ENCODE measurements around the gene TCF4. TPM values are rescaled to one million over a fixed set of nuclear protein-coding genes. Genes with fewer than 3 reads are reported as not detected.

TCF4 gene
- total RNA-seq, 1 experiment from 2014 or later: 143 TPM

- intact Hi-C loops (cut with micrococcal nuclease; ENCODE audit: unreplicated experiment): no loop called here
- no peaks in the 10 kb centered on the region for H3K27me3 ChIP-seq (replicated peaks; ENCODE audit: insufficient read depth, low read depth, low read length, poor library complexity)
- no peaks in the 10 kb centered on the region for H3K9me3 ChIP-seq (ENCODE audit: low read depth, low read length, poor library complexity, severe bottlenecking)
- CTCF ChIA-PET: no interaction called here
- no peaks in the 10 kb centered on the region for H3K4me1 ChIP-seq (ENCODE audit: insufficient read depth, low read length, poor library complexity, severe bottlenecking)
- H3K4me3 ChIP-seq (ENCODE audit: low read depth, low read length, poor library complexity, severe bottlenecking): no peak overlapping the region
- BruUV-seq (replicated peaks): no TSS peak
- H3K36me3 ChIP-seq (ENCODE audit: insufficient read depth, low read length, poor library complexity, severe bottlenecking): no peaks in the 10 kb centered on the region
- POLR2A ChIA-PET (ENCODE audit: low non-redundant PET): no interaction called here
- TF ChIP-seq, protein P1, sequence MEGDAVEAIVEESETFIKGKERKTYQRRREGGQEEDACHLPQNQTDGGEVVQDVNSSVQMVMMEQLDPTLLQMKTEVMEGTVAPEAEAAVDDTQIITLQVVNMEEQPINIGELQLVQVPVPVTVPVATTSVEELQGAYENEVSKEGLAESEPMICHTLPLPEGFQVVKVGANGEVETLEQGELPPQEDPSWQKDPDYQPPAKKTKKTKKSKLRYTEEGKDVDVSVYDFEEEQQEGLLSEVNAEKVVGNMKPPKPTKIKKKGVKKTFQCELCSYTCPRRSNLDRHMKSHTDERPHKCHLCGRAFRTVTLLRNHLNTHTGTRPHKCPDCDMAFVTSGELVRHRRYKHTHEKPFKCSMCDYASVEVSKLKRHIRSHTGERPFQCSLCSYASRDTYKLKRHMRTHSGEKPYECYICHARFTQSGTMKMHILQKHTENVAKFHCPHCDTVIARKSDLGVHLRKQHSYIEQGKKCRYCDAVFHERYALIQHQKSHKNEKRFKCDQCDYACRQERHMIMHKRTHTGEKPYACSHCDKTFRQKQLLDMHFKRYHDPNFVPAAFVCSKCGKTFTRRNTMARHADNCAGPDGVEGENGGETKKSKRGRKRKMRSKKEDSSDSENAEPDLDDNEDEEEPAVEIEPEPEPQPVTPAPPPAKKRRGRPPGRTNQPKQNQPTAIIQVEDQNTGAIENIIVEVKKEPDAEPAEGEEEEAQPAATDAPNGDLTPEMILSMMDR (conservative IDR thresholded peaks at IDR 0.05; ENCODE audit: low read depth, low read length): no peak
- no peak for TF ChIP-seq EZH2 (IDR thresholded peaks at IDR 0.05; ENCODE audit: borderline replicate concordance, low read depth, low read length, poor library complexity, severe bottlenecking)
- DNase-seq (ENCODE audit: low spot score): no peak
- no peak overlapping the region for H3K27ac ChIP-seq (ENCODE audit: low read depth, low read length, poor library complexity, severe bottlenecking)
Measured at GRCh38 chr18:55219823-55220222, 368.2 kb downstream of the TCF4 start.

- H3K27me3 ChIP-seq (replicated peaks; ENCODE audit: insufficient read depth, low read depth, low read length, poor library complexity): no peaks in the 10 kb centered on the region
- TF ChIP-seq, protein P1 (conservative IDR thresholded peaks at IDR 0.05; ENCODE audit: low read depth, low read length): no peak
- no peak for TF ChIP-seq EZH2 (IDR thresholded peaks at IDR 0.05; ENCODE audit: borderline replicate concordance, low read depth, low read length, poor library complexity, severe bottlenecking)
- H3K9me3 ChIP-seq (ENCODE audit: low read depth, low read length, poor library complexity, severe bottlenecking): no peaks in the 10 kb centered on the region
- H3K27ac ChIP-seq (ENCODE audit: low read depth, low read length, poor library complexity, severe bottlenecking): no peak overlapping the region
- BruUV-seq (replicated peaks): no TSS peak
- CTCF ChIA-PET: no interaction called here
- no peaks in the 10 kb centered on the region for H3K4me1 ChIP-seq (ENCODE audit: insufficient read depth, low read length, poor library complexity, severe bottlenecking)
- POLR2A ChIA-PET (ENCODE audit: low non-redundant PET): no interaction called here
- no peak overlapping the region for H3K4me3 ChIP-seq (ENCODE audit: low read depth, low read length, poor library complexity, severe bottlenecking)
- no peak for DNase-seq (ENCODE audit: low spot score)
- H3K36me3 ChIP-seq (ENCODE audit: insufficient read depth, low read length, poor library complexity, severe bottlenecking): no peaks in the 10 kb centered on the region
- intact Hi-C loops (cut with micrococcal nuclease; ENCODE audit: unreplicated experiment): no loop called here
Measured at GRCh38 chr18:55219059-55219458, 368.9 kb downstream of the TCF4 start.

GRCh38 chr18:55214969-55215368, 373.0 kb downstream of the TCF4 start:
- no peaks in the 10 kb centered on the region for H3K27me3 ChIP-seq (replicated peaks; ENCODE audit: insufficient read depth, low read depth, low read length, poor library complexity)
- ChIA-PET POLR2A (ENCODE audit: low non-redundant PET) (no interaction called here), CTCF (interaction anchor here (0.6 to 0.7 kb wide), 2 partner anchors 771 to 977 kb away, joined by 4 to 5 read pairs; no protein-coding TSS in a partner anchor)
- no peaks in the 10 kb centered on the region for H3K4me1 ChIP-seq (ENCODE audit: insufficient read depth, low read length, poor library complexity, severe bottlenecking)
- BruUV-seq (replicated peaks): no TSS peak
- H3K27ac ChIP-seq (ENCODE audit: low read depth, low read length, poor library complexity, severe bottlenecking): no peak overlapping the region
- DNase-seq (ENCODE audit: low spot score): no peak
- TF ChIP-seq EZH2 (IDR thresholded peaks at IDR 0.05; ENCODE audit: borderline replicate concordance, low read depth, low read length, poor library complexity, severe bottlenecking): no peak
- TF ChIP-seq, protein P1 (conservative IDR thresholded peaks at IDR 0.05; ENCODE audit: low read depth, low read length): no peak
- H3K9me3 ChIP-seq (ENCODE audit: low read depth, low read length, poor library complexity, severe bottlenecking): no peaks in the 10 kb centered on the region
- intact Hi-C loops (cut with micrococcal nuclease; ENCODE audit: unreplicated experiment): no loop called here
- no peaks in the 10 kb centered on the region for H3K36me3 ChIP-seq (ENCODE audit: insufficient read depth, low read length, poor library complexity, severe bottlenecking)
- no peak overlapping the region for H3K4me3 ChIP-seq (ENCODE audit: low read depth, low read length, poor library complexity, severe bottlenecking)

Data from A673 (cell line).